Skeletal muscle tissue (tissue), 4 donors: ENCODE data around the gene FARP2. TPM values are rescaled to one million over a fixed set of nuclear protein-coding genes. Genes with fewer than 3 reads are reported as not detected.
"Not testable (repeated sequence)": the region's sequence is repeated elsewhere in the genome, so short reads cannot be mapped to it uniquely, and the experiment has no call there.

ENCODE experiments used
- H3K27ac ChIP-seq: one replicate; pipeline ENCODE4 v1.7.0; 2013; ENCODE audit warnings: mild to moderate bottlenecking, low read depth, low read length, inconsistent platforms
- H3K27me3 ChIP-seq, 3 donors: one replicate each; pipeline ENCODE4 v1.7.0; 2013; ENCODE audit warnings: low read length in 3 of 3; ENCODE audit not compliant: control insufficient read depth in 3 of 3, insufficient read depth in 3 of 3
- H3K36me3 ChIP-seq, 3 donors: one replicate each; pipeline ENCODE4 v1.7.0; 2013; ENCODE audit warnings: low read length in 3 of 3; ENCODE audit not compliant: control insufficient read depth in 3 of 3, insufficient read depth in 3 of 3
- H3K4me1 ChIP-seq, 3 donors: one replicate each; pipeline ENCODE4 v1.7.0; 2013; ENCODE audit warnings: low read length in 3 of 3, mild to moderate bottlenecking in 3 of 3; ENCODE audit not compliant: control insufficient read depth in 3 of 3, insufficient read depth in 3 of 3
- H3K4me3 ChIP-seq, 3 donors: one replicate each; pipeline ENCODE4 v1.7.0; 2013; ENCODE audit warnings: low read length in 3 of 3
- H3K9ac ChIP-seq, 3 donors: one replicate each; pipeline ENCODE4 v1.7.0; 2013; ENCODE audit warnings: low read length in 3 of 3, mild to moderate bottlenecking in 3 of 3, moderate library complexity in 2 of 3, low read depth in 1 of 3
- H3K9me3 ChIP-seq, 3 donors: one replicate each; pipeline ENCODE4 v1.7.0; 2013; ENCODE audit warnings: low read length in 3 of 3; ENCODE audit not compliant: control insufficient read depth in 3 of 3
- total RNA-seq: library from RNA; depleted of rRNA; stranded (reverse); fragments of >200 nt; gene quantifications from one replicate; pipeline ENCODE4 v1.2.3, GENCODE V29; 2014
- donor health status: Osteomylitis.

The FARP2 gene
- total RNA-seq, 1 donor from 2014 or later = 21.9 TPM

GRCh38 chr2:241378816-241379215 lies 22.7 kb downstream of the FARP2 start:
- Histone ChIP-seq H3K4me1 (peaks cover 22 to 27% (median 22%) of the 10 kb centered on the region in 3 donors), H3K9ac (no peak overlapping the region), H3K36me3 (peaks cover 8 to 14% (median 10%) of the 10 kb centered on the region in 3 donors), H3K4me3 (no peak overlapping the region), H3K27ac (peak overlapping the region; percentile 62), H3K9me3 (no peaks in the 10 kb centered on the region), H3K27me3 (no peaks in the 10 kb centered on the region)

- Histone ChIP-seq H3K27ac (peak overlapping the region; percentile 62), H3K9ac (no peak overlapping the region), H3K4me1 (peaks cover 22 to 27% (median 24%) of the 10 kb centered on the region in 3 donors), H3K9me3 (no peaks in the 10 kb centered on the region), H3K36me3 (peaks cover 3 to 14% (median 6%) of the 10 kb centered on the region in 3 donors), H3K27me3 (no peaks in the 10 kb centered on the region), H3K4me3 (no peak overlapping the region)
Observed at GRCh38 chr2:241379481-241380480, 23.7 kb downstream of the FARP2 start.

GRCh38 chr2:241381872-241382271 lies 25.8 kb downstream of the FARP2 start:
- Histone ChIP-seq H3K9ac (no peak overlapping the region), H3K4me1 (peaks cover 22 to 27% (median 24%) of the 10 kb centered on the region in 3 donors), H3K36me3 (peaks cover 0 to 6% (median 0%) of the 10 kb centered on the region in 3 donors), H3K27me3 (no peaks in the 10 kb centered on the region), H3K27ac (no peak overlapping the region), H3K9me3 (no peaks in the 10 kb centered on the region), H3K4me3 (no peak overlapping the region)

GRCh38 chr2:241385450-241385849 lies 29.4 kb downstream of the FARP2 start:
- H3K4me3 ChIP-seq, H3K9ac ChIP-seq, H3K9me3 ChIP-seq, H3K36me3 ChIP-seq, H3K27ac ChIP-seq, H3K27me3 ChIP-seq: not testable (repeated sequence)
- peaks cover 5 to 18% (median 8%) of the 10 kb centered on the region in 3 donors for H3K4me1 ChIP-seq

- no peaks in the 10 kb centered on the region for H3K9me3 ChIP-seq
- H3K36me3 ChIP-seq = peaks cover 0 to 4% (median 3%) of the 10 kb centered on the region in 3 donors
- no peak overlapping the region for H3K9ac ChIP-seq
- no peaks in the 10 kb centered on the region for H3K27me3 ChIP-seq
- H3K4me1 ChIP-seq = peaks cover 0 to 9% (median 0%) of the 10 kb centered on the region in 3 donors
- H3K27ac ChIP-seq = no peak overlapping the region
- no peak overlapping the region for H3K4me3 ChIP-seq
Observed at GRCh38 chr2:241386519-241386918, 30.4 kb downstream of the FARP2 start.

- Histone ChIP-seq H3K4me1 (no peaks in the 10 kb centered on the region), H3K9me3 (no peaks in the 10 kb centered on the region), H3K27me3 (no peaks in the 10 kb centered on the region), H3K27ac (no peak overlapping the region), H3K36me3 (peaks cover 0 to 3% (median under 1%) of the 10 kb centered on the region in 3 donors), H3K4me3 (no peak overlapping the region), H3K9ac (no peak overlapping the region)
Observed at GRCh38 chr2:241389697-241390096, 33.6 kb downstream of the FARP2 start.

GRCh38 chr2:241390301-241391206 lies 34.5 kb downstream of the FARP2 start:
- H3K9ac ChIP-seq = no peak overlapping the region
- H3K4me1 ChIP-seq = no peaks in the 10 kb centered on the region
- H3K4me3 ChIP-seq = no peak overlapping the region
- no peaks in the 10 kb centered on the region for H3K9me3 ChIP-seq
- no peaks in the 10 kb centered on the region for H3K27me3 ChIP-seq
- H3K36me3 ChIP-seq = peaks cover 0 to 7% (median 3%) of the 10 kb centered on the region in 3 donors
- no peak overlapping the region for H3K27ac ChIP-seq

GRCh38 chr2:241391892-241392665 lies 36.0 kb downstream of the FARP2 start:
- H3K9me3 ChIP-seq = no peaks in the 10 kb centered on the region
- no peak overlapping the region for H3K9ac ChIP-seq
- H3K4me3 ChIP-seq = no peak overlapping the region
- H3K36me3 ChIP-seq = peaks cover 0 to 7% (median 3%) of the 10 kb centered on the region in 3 donors
- H3K27me3 ChIP-seq = no peaks in the 10 kb centered on the region
- H3K4me1 ChIP-seq = no peaks in the 10 kb centered on the region
- H3K27ac ChIP-seq = no peak overlapping the region

- H3K9ac ChIP-seq = not testable (repeated sequence)
Observed at GRCh38 chr2:241392753-241393152, 36.7 kb downstream of the FARP2 start.

More at GRCh38 chr2:241392753-241393152, 36.7 kb downstream of the FARP2 start:
- not testable (repeated sequence) for H3K27ac ChIP-seq, H3K9me3 ChIP-seq, H3K27me3 ChIP-seq, H3K4me3 ChIP-seq, H3K36me3 ChIP-seq, H3K4me1 ChIP-seq
